Tibial artery (tissue), 4 donors: Measurements from ENCODE around the gene CFAP53.
A peak's percentile ranks its signal among the peaks of the same experiment; 100 is the strongest.

Source experiments
- DNase-seq, 2 donors: peaks; one replicate each; pipeline ENCODE4 v3.0.0-alpha.2; 2019
- H3K27ac ChIP-seq, 2 donors: fragments of 200-600 bp; sonication (generic) in 1 of 2; 1 replicate in 1 of 2; 2 replicates in 1 of 2; pipeline ENCODE4 v1.5.1; 2018 to 2019; ENCODE audit warnings: mild to moderate bottlenecking in 1 of 2
- H3K27me3 ChIP-seq, 2 donors: fragments of 200-600 bp; sonication (generic) in 1 of 2; one replicate each; pipeline versions ENCODE4 v1.5.1 to v1.6.0; 2016 to 2019
- H3K36me3 ChIP-seq, 3 donors: fragments of 200-600 bp; sonication (generic) in 2 of 3; one replicate each; pipeline ENCODE4 v1.5.1; 2016 to 2019; ENCODE audit warnings: mild to moderate bottlenecking in 2 of 3
- H3K4me1 ChIP-seq, 4 donors: fragments of 200-600 bp; sonication (generic) in 2 of 4; 1 replicate in 3 of 4; 2 replicates in 1 of 4; pipeline ENCODE4 v1.5.1; 2016 to 2019
- H3K4me3 ChIP-seq, 2 donors: fragments of 200-600 bp; sonication (generic) in 1 of 2; 1 replicate in 1 of 2; 2 replicates in 1 of 2; pipeline ENCODE4 v1.5.1; 2018 to 2019; ENCODE audit warnings: mild to moderate bottlenecking in 2 of 2
- H3K9me3 ChIP-seq, 3 donors: fragments of 200-600 bp; sonication (generic) in 1 of 3; one replicate each; pipeline ENCODE4 v1.5.1; 2016 to 2019
- CTCF ChIP-seq, 2 experiments: fragments of 200-600 bp in 1 of 2; fragments of 450-650 bp in 1 of 2; IDR thresholded peaks; one replicate each; pipeline ENCODE4 v1.5.1; 2017 to 2019; ENCODE audit warnings: antibody characterized with exemption in 2 of 2, mild to moderate bottlenecking in 1 of 2, moderate library complexity in 1 of 2
- intact Hi-C: fragments of 100-400 bp; cut with DNase I; formaldehyde crosslinking; loops from one replicate; pipeline ENCODE4 v1.15.0; 2023; ENCODE audit warnings: low total_unique reads

CFAP53 gene

GRCh38 chr18:50282521-50283335, 16.4 kb upstream of the CFAP53 start:
- Histone ChIP-seq H3K27me3 (no peaks in the 10 kb centered on the region), H3K27ac (peak overlapping the region in 1 of 2 donors; percentile 95), H3K4me3 (no peak overlapping the region), H3K4me1 (peaks cover 5 to 37% (median 29%) of the 10 kb centered on the region in 4 donors), H3K36me3 (peaks cover 4 to 44% (median 36%) of the 10 kb centered on the region in 3 donors), H3K9me3 (no peaks in the 10 kb centered on the region)
- intact Hi-C loops = loop anchor here (10.0 kb wide), 2 partner anchors 468 to 912 kb away; partner anchors contain the start of genes ACAA2 and MEX3C
- DNase-seq = no peak
- TF ChIP-seq CTCF (IDR thresholded peaks at IDR 0.05) = no peak

GRCh38 chr18:50281972-50282520, 15.8 kb upstream of the CFAP53 start:
- TF ChIP-seq CTCF (IDR thresholded peaks at IDR 0.05) = no peak
- Histone ChIP-seq H3K27ac (peak overlapping the region; percentile 90 to 95), H3K36me3 (peaks cover 5 to 48% (median 38%) of the 10 kb centered on the region in 3 donors), H3K4me3 (peak overlapping the region; percentile 93 to 95), H3K4me1 (peaks cover 5 to 37% (median 29%) of the 10 kb centered on the region in 4 donors), H3K9me3 (no peaks in the 10 kb centered on the region), H3K27me3 (no peaks in the 10 kb centered on the region)
- intact Hi-C loops = loop anchor here (10.0 kb wide), 2 partner anchors 467 to 913 kb away; partner anchors contain the start of genes ACAA2 and MEX3C
- DNase-seq = no peak

- peaks cover 5 to 31% (median 23%) of the 10 kb centered on the region in 4 donors for H3K4me1 ChIP-seq
- DNase-seq = peak; percentile 97 to 99
- intact Hi-C loops = loop anchor here (10.0 kb wide), 2 partner anchors 467 to 913 kb away; partner anchors contain the start of genes ACAA2 and MEX3C
- H3K27me3 ChIP-seq = no peaks in the 10 kb centered on the region
- no peaks in the 10 kb centered on the region for H3K9me3 ChIP-seq
- H3K36me3 ChIP-seq = peaks cover 11 to 54% (median 44%) of the 10 kb centered on the region in 3 donors
- peak; percentile 33 to 35 for TF ChIP-seq CTCF (IDR thresholded peaks at IDR 0.05)
- H3K4me3 ChIP-seq = peak within 1 kb of the TSS; percentile 93 to 95
- H3K27ac ChIP-seq = peak within 1 kb of the TSS; percentile 90 to 95
Observed at GRCh38 chr18:50281295-50281971, 15.1 kb upstream of the CFAP53 start, which contains the start of gene MBD1. Gene MBD1, minus strand, starts transcription at chr18:50281523. Its CDS starts 1,531 bp downstream, at chr18:50279992.

DNA sequence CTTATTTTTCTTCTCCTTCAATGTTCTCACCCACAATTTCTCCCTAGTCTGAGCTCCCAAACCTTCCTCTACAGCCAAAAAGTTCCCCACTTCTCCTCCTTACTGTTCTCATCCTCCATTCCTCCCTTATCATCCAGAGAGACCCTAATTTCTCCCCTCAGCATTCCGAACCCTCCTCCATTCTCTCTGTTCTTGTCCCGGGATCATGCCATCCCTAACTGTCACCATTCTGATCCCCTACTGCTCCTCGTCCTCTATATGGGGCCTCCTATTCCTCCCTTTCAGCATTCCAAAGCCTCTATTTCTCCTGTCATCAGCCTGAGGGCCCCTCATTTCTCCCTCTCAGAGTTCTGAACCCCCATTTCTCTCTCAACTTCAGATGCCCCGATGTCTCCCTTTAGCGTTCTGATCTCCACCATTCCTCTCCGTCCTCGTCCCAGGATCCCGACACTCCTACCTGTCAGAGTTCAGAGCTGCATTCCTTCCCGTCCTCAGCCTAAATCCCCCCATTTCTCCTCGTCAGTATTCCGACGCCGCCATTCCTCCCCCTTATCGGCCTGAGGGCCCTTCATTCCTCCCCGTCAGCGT, 14.5 kb upstream of the CFAP53 start:
- Histone ChIP-seq H3K4me3 (peak overlapping the region; percentile 93 to 95), H3K27me3 (no peaks in the 10 kb centered on the region), H3K9me3 (no peaks in the 10 kb centered on the region), H3K27ac (peak overlapping the region; percentile 90 to 95), H3K4me1 (peaks cover 5 to 27% (median 22%) of the 10 kb centered on the region in 4 donors), H3K36me3 (peaks cover 17 to 57% (median 50%) of the 10 kb centered on the region in 3 donors)
- intact Hi-C loops = loop anchor here (10.0 kb wide), 2 partner anchors 466 to 914 kb away; partner anchors contain the start of genes ACAA2 and MEX3C
- no peak for DNase-seq
- no peak for TF ChIP-seq CTCF (IDR thresholded peaks at IDR 0.05)

DNA sequence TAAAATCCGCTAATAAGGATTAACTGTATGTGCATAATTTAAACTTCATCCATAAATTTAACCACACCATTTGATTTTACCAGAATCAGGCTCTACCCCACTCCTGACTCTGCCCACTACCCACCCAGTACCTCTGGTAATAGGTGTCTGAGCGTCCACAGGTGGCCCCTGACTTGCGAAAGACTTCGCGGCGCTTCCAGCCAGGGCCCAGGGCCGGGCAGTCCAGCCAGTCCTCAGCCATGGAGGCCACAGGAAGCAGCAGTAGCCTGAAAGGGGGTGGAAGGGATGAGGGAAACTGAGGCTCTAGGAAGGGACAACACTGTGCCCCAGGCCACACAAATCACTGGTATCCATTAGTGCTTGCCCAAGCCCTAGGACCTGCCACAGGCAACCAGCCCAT, 13.5 kb upstream of the CFAP53 start:
- DNase-seq = no peak
- peak overlapping the region; percentile 93 to 95 for H3K4me3 ChIP-seq
- H3K36me3 ChIP-seq = peaks cover 28 to 57% (median 51%) of the 10 kb centered on the region in 3 donors
- no peaks in the 10 kb centered on the region for H3K27me3 ChIP-seq
- intact Hi-C loops = loop anchor here (10.0 kb wide), 2 partner anchors 465 to 915 kb away; partner anchors contain the start of genes ACAA2 and MEX3C
- no peaks in the 10 kb centered on the region for H3K9me3 ChIP-seq
- no peak overlapping the region for H3K27ac ChIP-seq
- no peak for TF ChIP-seq CTCF (IDR thresholded peaks at IDR 0.05)
- H3K4me1 ChIP-seq = peaks cover 5 to 27% (median 22%) of the 10 kb centered on the region in 4 donors
